ENCODE data around the gene PRSS16.

Gene PRSS16

GRCh38 chr6:27287751-27288135 is 40.2 kb downstream of the PRSS16 start:
- DNase-seq (ENCODE audit: low spot score): no peak

GRCh38 chr6:27288136-27289044 is 40.9 kb downstream of the PRSS16 start:
- DNase-seq (ENCODE audit: low spot score): no peak

GRCh38 chr6:27290065-27290849 is 42.8 kb downstream of the PRSS16 start:
- no peak for DNase-seq (ENCODE audit: low spot score)

GRCh38 chr6:27290850-27291208 is 43.3 kb downstream of the PRSS16 start:
- no peak for DNase-seq (ENCODE audit: low spot score)

- DNase-seq (ENCODE audit: low spot score): no peak
These were observed 46.1 kb downstream of the PRSS16 start for GRCh38 chr6:27293436-27294098.

- DNase-seq (ENCODE audit: low spot score): no peak
These were observed 46.9 kb downstream of the PRSS16 start for GRCh38 chr6:27294409-27294808.

GRCh38 chr6:27295301-27296079 is 48.0 kb downstream of the PRSS16 start:
- peak; percentile 60 for DNase-seq (ENCODE audit: low spot score)

- peak; percentile 69 for DNase-seq (ENCODE audit: low spot score)
These were observed 48.7 kb downstream of the PRSS16 start for GRCh38 chr6:27296106-27296783.

- no peak for DNase-seq (ENCODE audit: low spot score)
These were observed 50.0 kb downstream of the PRSS16 start for GRCh38 chr6:27297484-27297856.

GRCh38 chr6:27297857-27298730 is 50.6 kb downstream of the PRSS16 start:
- no peak for DNase-seq (ENCODE audit: low spot score)

- DNase-seq (ENCODE audit: low spot score): no peak
These were observed 56.2 kb downstream of the PRSS16 start for GRCh38 chr6:27303613-27304272.

All from SW480 (cell line).